BLaER1 (cell line): ENCODE results near the gene WNT8A.

ENCODE experiments used
- H3K27ac ChIP-seq: shearing (Covaris generic); formaldehyde crosslinking; 2 replicates; pipeline ENCODE4 v1.8.1; 2022
- H3K27me3 ChIP-seq: shearing (Covaris generic); formaldehyde crosslinking; 2 replicates; pipeline ENCODE4 v1.8.1; 2022
- H3K36me3 ChIP-seq: shearing (Covaris generic); formaldehyde crosslinking; 2 replicates; pipeline ENCODE4 v1.8.1; 2022
- H3K4me1 ChIP-seq: shearing (Covaris generic); formaldehyde crosslinking; 2 replicates; pipeline ENCODE4 v1.8.1; 2022
- H3K4me2 ChIP-seq: shearing (Covaris generic); formaldehyde crosslinking; 2 replicates; pipeline ENCODE4 v1.8.1; 2022
- H3K4me3 ChIP-seq: shearing (Covaris generic); formaldehyde crosslinking; 2 replicates; pipeline ENCODE4 v1.8.1; 2022
- H3K9ac ChIP-seq: shearing (Covaris generic); formaldehyde crosslinking; 2 replicates; pipeline ENCODE4 v1.8.1; 2022
- H3K9me3 ChIP-seq: shearing (Covaris generic); formaldehyde crosslinking; 2 replicates; pipeline ENCODE4 v1.8.1; 2022
- H4K20me1 ChIP-seq: shearing (Covaris generic); formaldehyde crosslinking; 2 replicates; pipeline ENCODE4 v1.8.1; 2022
- Cebpa-rat ChIP-seq: shearing (Covaris generic); IDR thresholded peaks from 2 replicates; pipeline ENCODE4 v1.8.1; 2022

Gene WNT8A

DNA sequence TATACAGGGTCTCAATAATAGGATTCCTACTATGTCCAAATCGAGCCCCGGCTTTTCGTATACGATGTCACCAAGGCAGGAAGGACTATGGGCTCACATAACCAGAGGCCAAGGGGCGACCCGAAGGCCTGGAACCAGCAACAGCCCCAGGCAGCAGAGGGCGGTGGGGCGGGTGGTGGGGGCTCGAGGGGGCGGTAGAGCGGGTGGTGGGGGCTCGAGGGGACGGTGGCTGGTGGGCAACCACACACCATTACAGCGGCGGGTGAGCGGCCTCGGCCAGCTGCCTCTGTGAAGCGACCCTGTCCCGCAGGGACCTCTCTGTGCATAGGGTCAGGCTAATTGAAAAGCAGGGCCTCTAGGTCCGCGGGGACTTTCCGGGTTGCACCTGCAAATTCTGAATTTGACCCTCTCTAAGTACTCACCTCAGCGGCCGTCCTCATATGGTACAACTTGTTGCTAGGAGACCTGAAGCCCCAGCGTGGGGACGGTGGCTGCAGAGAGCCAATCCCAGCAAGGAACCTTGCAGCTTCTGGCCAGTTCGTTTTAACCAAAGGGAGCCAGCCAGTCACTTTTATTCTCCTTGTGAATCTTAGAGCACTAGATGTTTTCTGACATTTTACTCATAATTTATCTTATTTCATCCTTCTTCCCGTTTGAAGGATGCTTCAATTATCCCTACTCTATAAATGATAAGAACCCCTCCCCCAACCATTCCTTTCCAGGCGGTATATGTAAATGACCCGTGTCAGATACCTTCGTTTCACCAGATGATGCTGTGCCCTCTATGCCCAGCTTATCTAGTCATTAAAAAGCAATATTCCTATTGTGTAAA is 55.3 kb downstream of the WNT8A start, which contains the start of gene NME5:
NME5 (minus strand) TSS at position 480 of the 832 bp plus-strand sequence. CDS start 648 bp downstream, outside the sequence.
- no peak within 1 kb of the TSS for H3K9ac ChIP-seq

DNA sequence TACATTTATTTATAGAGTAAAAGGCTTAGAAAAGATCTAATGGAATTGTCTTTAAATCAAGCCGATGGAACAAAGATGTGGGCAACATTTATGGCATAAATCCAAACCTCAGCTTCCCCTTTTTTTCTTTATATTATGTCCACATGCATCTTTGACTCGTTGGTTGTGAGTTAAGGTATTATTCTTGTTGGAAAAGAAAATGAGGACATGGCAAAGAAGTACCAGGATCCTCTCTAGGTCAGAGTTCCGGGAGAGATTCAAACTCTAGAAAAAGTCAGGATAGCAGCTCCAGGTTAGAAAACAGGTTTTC is 55.9 kb downstream of the WNT8A start:
- Histone ChIP-seq H4K20me1 (no peaks in the 10 kb centered on the region), H3K27me3 (no peaks in the 10 kb centered on the region; the same call in 1 of the 2 replicates), H3K36me3 (no peaks in the 10 kb centered on the region), H3K9ac (no peak overlapping the region), H3K9me3 (no peaks in the 10 kb centered on the region), H3K4me1 (peaks cover 12% of the 10 kb centered on the region), H3K27ac (no peak overlapping the region), H3K4me3 (no peak overlapping the region), H3K4me2 (peak overlapping the region; percentile 85)
- TF ChIP-seq Cebpa-rat = no peak

More for the DNA sequence above, 55.3 kb downstream of the WNT8A start, which contains the start of gene NME5:
- H3K36me3 ChIP-seq = no peaks in the 10 kb centered on the region
- peak within 1 kb of the TSS; percentile 85 for H3K4me2 ChIP-seq
- peak within 1 kb of the TSS; percentile 62 for H3K4me3 ChIP-seq
- H4K20me1 ChIP-seq = no peaks in the 10 kb centered on the region
- no peak for TF ChIP-seq Cebpa-rat
- no peaks in the 10 kb centered on the region; the same call in 1 of the 2 replicates for H3K27me3 ChIP-seq
- H3K27ac ChIP-seq = no peak within 1 kb of the TSS
- no peaks in the 10 kb centered on the region for H3K9me3 ChIP-seq
- H3K4me1 ChIP-seq = peaks cover 12% of the 10 kb centered on the region

- Histone ChIP-seq H4K20me1 (no peaks in the 10 kb centered on the region), H3K4me2 (no peak overlapping the region), H3K36me3 (no peaks in the 10 kb centered on the region), H3K4me3 (no peak overlapping the region), H3K27me3 (no peaks in the 10 kb centered on the region; the same call in 1 of the 2 replicates), H3K4me1 (peaks cover 12% of the 10 kb centered on the region), H3K27ac (no peak overlapping the region), H3K9me3 (no peaks in the 10 kb centered on the region), H3K9ac (no peak overlapping the region)
- TF ChIP-seq Cebpa-rat = no peak
Observed at GRCh38 chr5:138140268-138140667, 56.4 kb downstream of the WNT8A start.
